Stomach (tissue), 9 donors: Measurements from ENCODE around the gene MEFV. TPM values are rescaled to one million over a fixed set of nuclear protein-coding genes. Genes with fewer than 3 reads are reported as not detected.

Source experiments
- DNase-seq, 2 donors: peaks; one replicate each; pipeline versions ENCODE4 v3.0.0 to v3.0.0-alpha.2; 2013 to 2019
- H3K27ac ChIP-seq, 5 donors: fragments of 200-600 bp in 4 of 5; sonication (generic) in 4 of 5; one replicate each; pipeline ENCODE4 v1.5.1; 2013 to 2019; ENCODE audit warnings: mild to moderate bottlenecking in 1 of 5, moderate library complexity in 1 of 5
- H3K27me3 ChIP-seq, 3 donors: fragments of 200-600 bp; sonication (generic); one replicate each; pipeline ENCODE4 v1.5.1; 2017 to 2019; ENCODE audit warnings: mixed run types in 1 of 3
- H3K36me3 ChIP-seq, 4 donors: fragments of 200-600 bp; sonication (generic); 1 replicate in 3 of 4; 2 replicates in 1 of 4; pipeline ENCODE4 v1.5.1; 2016 to 2019
- H3K4me1 ChIP-seq, 4 donors: fragments of 200-600 bp; sonication (generic); one replicate each; pipeline ENCODE4 v1.5.1; 2016 to 2019
- H3K4me3 ChIP-seq, 4 donors: fragments of 200-600 bp; sonication (generic) in 3 of 4; one replicate each; pipeline ENCODE4 v1.5.1; 2016 to 2019; ENCODE audit warnings: mild to moderate bottlenecking in 1 of 4
- H3K9me3 ChIP-seq, 4 donors: fragments of 200-600 bp; sonication (generic); one replicate each; pipeline ENCODE4 v1.5.1; 2016 to 2019
- CTCF ChIP-seq, 7 experiments: fragments of 450-650 bp in 4 of 7; fragments of 200-600 bp in 3 of 7; sonication (generic) in 3 of 7; IDR thresholded peaks; one replicate each; pipeline ENCODE4 v1.5.1; 2016 to 2019; ENCODE audit warnings: antibody characterized with exemption in 7 of 7, control low read depth in 2 of 7, mild to moderate bottlenecking in 1 of 7
- EP300 ChIP-seq: sonication (generic); formaldehyde crosslinking; IDR thresholded peaks from one replicate; pipeline ENCODE4 v1.6.1; 2017; ENCODE audit warnings: antibody characterized with exemption
- POLR2A ChIP-seq, 4 donors: fragments of 450-650 bp; IDR thresholded peaks; one replicate each; pipeline ENCODE4 v1.6.1; 2016; ENCODE audit warnings: antibody characterized with exemption in 4 of 4, control low read depth in 2 of 4, mild to moderate bottlenecking in 1 of 4, moderate library complexity in 1 of 4
- POLR2AphosphoS5 ChIP-seq, 3 donors: sonication (generic); formaldehyde crosslinking; IDR thresholded peaks; one replicate each; pipeline ENCODE4 v1.6.1; 2016; ENCODE audit warnings: antibody characterized with exemption in 3 of 3
- WGBS, 5 donors: extraction: QIAGEN DNeasy Blood & Tissue Kit in 3 of 5; methylation state at CpG; one replicate each; pipeline versions ENCODE4 v1.1.5 to v1.1.7; 2013 to 2018; 5-methylcytosine and 5-hydroxymethylcytosine counted together
- intact Hi-C: fragments of 100-400 bp; cut with DNase I; formaldehyde crosslinking; loops from one replicate; pipeline ENCODE4 v1.15.1; 2023; ENCODE audit warnings: low total_unique reads
- polyA plus RNA-seq, 3 donors: library from polyadenylated mRNA; stranded (reverse); fragments of 200-250 nt; gene quantifications; one replicate each; pipeline ENCODE4 v1.2.3, GENCODE V29; 2013
- total RNA-seq, 5 donors: library from RNA; depleted of rRNA; stranded (reverse); fragments of >200 nt; gene quantifications; one replicate each; pipeline versions ENCODE4 v1.1.0 to v1.2.3, GENCODE V29; 2014 to 2016
- donor health status: healthy with polysubstance abuse.
- donor health status: Bipolar disorder and iron deficiency.
- donor health status: healthy.

The MEFV gene
- total and polyA plus RNA-seq, 8 donors = 0.15 to 24.5 (median 0.80) TPM

GRCh38 chr16:3234543-3234856, 21.9 kb downstream of the MEFV start:
- intact Hi-C loops = no loop called here
- 0 to 12% (median 4%) methylated on average over 6 to 18 of the region's 18 CpGs for WGBS, 5 donors

GRCh38 chr16:3223913-3224515, 32.4 kb downstream of the MEFV start:
- 98 to 99% (median 98%) methylated on average over 10 of the region's 10 CpGs for WGBS, 5 donors
- intact Hi-C loops = no loop called here

More at GRCh38 chr16:3234543-3234856, 21.9 kb downstream of the MEFV start:
- DNase-seq = no peak
- Histone ChIP-seq H3K36me3 (peaks cover 23 to 39% (median 36%) of the 10 kb centered on the region in 4 donors), H3K27ac (peak overlapping the region; percentile 95 to 100 (median 98)), H3K9me3 (peaks cover 5 to 18% (median 12%) of the 10 kb centered on the region in 4 donors), H3K27me3 (no peaks in the 10 kb centered on the region), H3K4me3 (peak overlapping the region; percentile 78 to 96 (median 82)), H3K4me1 (peaks cover 9 to 20% (median 13%) of the 10 kb centered on the region in 4 donors)
- TF ChIP-seq POLR2AphosphoS5 (IDR thresholded peaks at IDR 0.05) = no peak
- no peak for TF ChIP-seq EP300
- TF ChIP-seq CTCF (IDR thresholded peaks at IDR 0.05) = no peak
- TF ChIP-seq POLR2A (IDR thresholded peaks at IDR 0.05) = no peak

GRCh38 chr16:3220839-3221238, 35.6 kb downstream of the MEFV start:
- no peak overlapping the region for H3K4me3 ChIP-seq
- H3K27ac ChIP-seq = no peak overlapping the region
- TF ChIP-seq POLR2A (IDR thresholded peaks at IDR 0.05) (no peak), EP300 (no peak), POLR2AphosphoS5 (IDR thresholded peaks at IDR 0.05) (no peak), CTCF (IDR thresholded peaks at IDR 0.05) (no peak)
- no peak for DNase-seq
- peaks cover 18 to 42% (median 36%) of the 10 kb centered on the region in 4 donors for H3K36me3 ChIP-seq
- H3K9me3 ChIP-seq = peaks cover 42 to 74% (median 63%) of the 10 kb centered on the region in 4 donors
- no peaks in the 10 kb centered on the region for H3K27me3 ChIP-seq
- no peaks in the 10 kb centered on the region for H3K4me1 ChIP-seq
- intact Hi-C loops = no loop called here
- 80 to 94% (median 89%) methylated on average over 10 of the region's 10 CpGs for WGBS, 5 donors

More at GRCh38 chr16:3223913-3224515, 32.4 kb downstream of the MEFV start:
- no peak for TF ChIP-seq POLR2A (IDR thresholded peaks at IDR 0.05)
- no peak for TF ChIP-seq EP300
- TF ChIP-seq POLR2AphosphoS5 (IDR thresholded peaks at IDR 0.05) = no peak
- TF ChIP-seq CTCF (IDR thresholded peaks at IDR 0.05) = no peak
- no peak overlapping the region for H3K27ac ChIP-seq
- H3K4me3 ChIP-seq = no peak overlapping the region
- DNase-seq = no peak
- peaks cover 48 to 74% (median 67%) of the 10 kb centered on the region in 4 donors for H3K36me3 ChIP-seq
- H3K9me3 ChIP-seq = peaks cover 46 to 99% (median 86%) of the 10 kb centered on the region in 4 donors
- H3K4me1 ChIP-seq = no peaks in the 10 kb centered on the region
- H3K27me3 ChIP-seq = no peaks in the 10 kb centered on the region

- Histone ChIP-seq H3K4me1 (no peaks in the 10 kb centered on the region), H3K36me3 (no peaks in the 10 kb centered on the region), H3K27ac (no peak overlapping the region), H3K4me3 (no peak overlapping the region), H3K9me3 (peaks cover 8 to 28% (median 22%) of the 10 kb centered on the region in 4 donors), H3K27me3 (no peaks in the 10 kb centered on the region)
- WGBS, 5 donors = 54 to 67% (median 58%) methylated on average over 3 of the region's 3 CpGs
- no peak for DNase-seq
- intact Hi-C loops = no loop called here
- TF ChIP-seq EP300 = no peak
- no peak for TF ChIP-seq POLR2AphosphoS5 (IDR thresholded peaks at IDR 0.05)
- TF ChIP-seq POLR2A (IDR thresholded peaks at IDR 0.05) = no peak
These were observed 40.2 kb downstream of the MEFV start for GRCh38 chr16:3216263-3216640.

GRCh38 chr16:3215601-3216262, 40.7 kb downstream of the MEFV start:
- Histone ChIP-seq H3K27ac (peak overlapping the region in 1 of 5 donors; percentile 8), H3K4me3 (no peak overlapping the region), H3K9me3 (peaks cover 3 to 23% (median 17%) of the 10 kb centered on the region in 4 donors), H3K36me3 (no peaks in the 10 kb centered on the region), H3K27me3 (no peaks in the 10 kb centered on the region), H3K4me1 (no peaks in the 10 kb centered on the region)
- 68 to 77% (median 76%) methylated on average over 11 of the region's 11 CpGs for WGBS, 5 donors
- DNase-seq = no peak
- TF ChIP-seq POLR2AphosphoS5 (IDR thresholded peaks at IDR 0.05) = no peak
- intact Hi-C loops = no loop called here
